HG02943 (cell line): ENCODE measurements around the gene RAB43.
"Not testable (repeated sequence)": the region's sequence is repeated elsewhere in the genome, so short reads cannot be mapped to it uniquely, and the experiment has no call there.

Experiments
- ATAC-seq: cut with Tn5 transposase; IDR thresholded peaks from one replicate; pipeline ENCODE4 v1.9.1; 2021; ENCODE audit warnings: mild to moderate bottlenecking, low read depth, moderate library complexity; ENCODE audit not compliant: unreplicated experiment

RAB43 gene

DNA sequence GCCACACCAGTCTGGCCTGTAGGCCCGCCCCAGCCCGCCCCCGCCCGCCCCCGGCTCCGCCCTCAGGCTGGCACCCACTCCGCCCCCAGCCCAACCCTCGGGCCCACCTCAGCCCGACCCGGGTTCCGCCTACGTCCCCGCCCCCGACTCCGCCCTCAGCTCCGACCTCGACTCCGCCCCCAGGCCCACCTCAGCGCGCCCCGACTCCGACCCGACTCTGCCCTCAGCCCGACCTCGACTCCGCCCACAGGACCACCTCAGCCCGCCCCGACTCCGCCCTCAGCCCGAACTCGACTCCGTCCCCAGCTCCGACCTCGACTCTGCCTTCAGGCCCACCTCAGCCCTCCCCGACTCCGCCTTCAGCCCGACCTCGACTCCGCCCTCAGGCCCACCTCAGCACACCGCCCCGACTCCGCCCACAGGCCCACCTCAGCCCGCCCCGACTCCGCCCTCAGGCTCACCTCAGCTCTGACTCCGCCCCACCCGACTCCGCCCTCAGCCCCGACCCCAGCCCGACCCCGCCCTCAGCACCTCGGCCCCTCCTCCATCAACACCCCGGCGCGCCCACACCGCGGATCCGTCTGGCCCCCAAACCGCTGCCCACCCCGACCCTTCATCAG, at the start of gene RAB43:
Gene RAB43 (minus strand): TSS at position 13 of the 620 bp plus-strand sequence. CDS start 315 bp downstream, outside the sequence.
- peak; percentile 44 for ATAC-seq

DNA sequence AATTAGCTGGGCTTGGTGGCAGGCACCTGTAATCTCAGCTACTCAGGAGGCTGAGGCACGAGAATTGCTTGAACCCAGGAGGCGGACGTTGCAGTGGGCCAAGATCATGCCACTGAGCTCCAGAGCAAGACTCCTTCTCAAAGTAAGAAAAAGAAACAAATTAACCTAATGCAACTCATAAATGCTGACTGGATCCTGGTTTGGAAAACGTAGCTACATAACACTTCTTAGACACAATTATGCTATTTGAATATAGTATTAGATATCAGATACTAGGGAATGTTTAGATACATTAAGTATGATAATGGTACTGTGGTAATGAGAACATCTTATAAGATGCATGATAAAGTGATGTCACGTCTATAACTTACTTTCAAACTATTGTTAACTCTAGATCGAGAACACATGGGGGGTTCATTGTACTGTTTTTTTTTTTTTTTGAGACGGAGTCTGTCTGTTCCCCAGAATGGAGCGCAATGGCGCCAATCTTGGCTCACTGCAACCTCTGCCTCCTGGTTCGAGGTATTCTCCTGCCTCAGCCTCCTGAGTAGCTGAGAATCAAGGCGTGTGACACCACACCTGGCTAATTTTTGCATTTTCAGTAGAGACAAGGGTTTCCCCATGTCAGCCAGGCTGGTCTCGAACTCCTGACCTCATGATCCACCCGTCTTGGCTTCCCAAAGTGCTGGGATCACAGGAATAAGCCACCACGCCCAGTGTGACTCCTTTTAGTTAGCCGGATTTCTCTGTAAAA, 45.2 kb upstream of the RAB43 start:
- ATAC-seq, result no peak

DNA sequence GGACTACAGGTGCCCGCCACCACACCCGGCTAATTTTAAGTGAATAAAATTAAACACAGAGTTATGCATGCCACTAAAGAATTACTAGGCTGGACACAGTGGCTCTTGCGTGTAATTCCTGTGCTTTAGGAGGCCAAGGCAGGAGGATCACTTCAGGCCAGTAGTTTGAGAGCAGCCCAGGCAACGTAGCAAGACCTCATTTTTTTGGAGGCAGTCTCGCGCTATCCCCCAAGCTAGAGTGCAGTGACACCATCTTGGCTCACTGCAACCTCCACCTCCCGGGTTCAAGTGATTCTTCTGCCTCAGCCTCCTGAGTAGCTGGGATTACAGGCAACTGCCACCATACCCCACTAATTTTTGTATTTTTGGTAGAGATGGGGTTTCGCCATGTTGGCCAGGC, 44.0 kb upstream of the RAB43 start:
- not testable (repeated sequence) for ATAC-seq

DNA sequence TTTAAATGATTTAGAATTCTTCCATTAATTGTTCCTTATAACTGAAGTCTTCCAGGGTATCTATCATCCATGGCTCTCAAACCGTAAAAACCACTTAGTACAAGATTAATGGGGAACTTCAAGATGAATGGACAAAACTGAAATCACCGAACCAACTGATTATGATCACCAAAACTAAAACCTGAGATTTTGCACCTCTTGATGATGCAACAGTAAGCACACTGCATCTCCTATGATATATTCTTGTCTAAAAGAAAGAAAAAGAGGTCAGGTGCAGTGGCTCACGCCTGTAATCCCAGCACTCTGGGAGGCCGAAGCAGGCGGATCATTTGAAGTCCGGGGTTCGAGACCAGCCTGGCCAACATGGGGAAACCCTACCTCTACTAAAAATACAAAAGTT, 42.9 kb upstream of the RAB43 start:
- no peak for ATAC-seq

DNA sequence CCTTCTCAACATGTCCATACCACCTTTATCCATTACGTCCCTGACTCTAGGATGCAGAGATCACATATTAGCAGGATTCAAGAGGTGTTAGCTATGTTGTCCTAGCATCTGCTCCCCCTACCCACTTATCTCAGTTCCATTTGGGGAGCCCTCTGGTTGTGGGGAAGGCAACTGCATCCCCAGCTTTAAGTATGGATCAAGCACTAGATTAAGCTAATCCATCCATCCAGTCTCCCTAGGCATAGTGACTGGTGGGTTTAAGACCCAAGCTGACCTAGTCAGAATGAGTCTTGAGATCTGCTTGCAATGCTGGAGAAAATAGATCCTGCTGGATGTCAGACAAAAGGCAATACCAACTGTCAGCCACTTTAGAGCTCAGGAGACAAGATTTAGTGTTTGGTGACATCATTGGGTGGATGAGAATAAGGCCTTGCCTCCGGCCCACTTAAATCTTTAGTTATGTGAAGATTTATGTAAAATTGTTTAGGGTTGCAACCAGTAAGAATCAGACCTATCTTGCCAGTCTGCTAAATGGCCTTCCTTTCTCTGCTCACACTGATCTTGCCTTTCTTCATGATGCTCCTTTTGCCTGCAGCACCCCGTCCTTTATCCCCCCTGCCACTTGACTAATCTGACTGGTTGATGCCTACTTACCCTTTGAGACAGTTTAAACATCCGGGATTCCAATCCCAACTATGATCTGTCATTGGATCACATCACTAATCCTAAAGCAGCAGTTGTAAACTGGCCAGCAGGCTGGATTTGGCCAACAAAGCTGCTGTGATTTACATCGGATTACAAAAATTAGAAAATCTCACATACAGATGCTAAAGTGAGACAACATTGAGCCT, 41.4 kb upstream of the RAB43 start:
- no peak for ATAC-seq

DNA sequence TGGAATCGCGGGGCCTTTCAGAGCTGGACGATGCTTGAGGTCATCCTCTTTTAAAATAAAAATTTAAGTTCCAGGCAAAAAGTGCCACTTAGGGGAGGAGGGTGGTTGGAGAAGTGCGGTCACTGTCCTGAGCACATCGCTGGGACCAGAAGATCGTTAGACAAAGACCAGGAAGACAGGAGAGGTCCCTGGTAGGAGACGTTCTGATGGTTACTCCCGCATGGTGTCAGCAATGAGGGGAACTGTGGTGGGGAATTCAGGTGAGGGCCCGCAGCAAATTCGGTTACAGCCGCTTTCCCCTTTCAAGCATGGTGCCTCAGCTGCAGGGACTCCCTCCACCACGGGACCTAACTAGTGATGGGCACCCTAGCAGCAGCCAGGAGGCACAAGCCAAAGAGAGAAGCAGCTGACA, 40.3 kb upstream of the RAB43 start:
- ATAC-seq, result no peak

DNA sequence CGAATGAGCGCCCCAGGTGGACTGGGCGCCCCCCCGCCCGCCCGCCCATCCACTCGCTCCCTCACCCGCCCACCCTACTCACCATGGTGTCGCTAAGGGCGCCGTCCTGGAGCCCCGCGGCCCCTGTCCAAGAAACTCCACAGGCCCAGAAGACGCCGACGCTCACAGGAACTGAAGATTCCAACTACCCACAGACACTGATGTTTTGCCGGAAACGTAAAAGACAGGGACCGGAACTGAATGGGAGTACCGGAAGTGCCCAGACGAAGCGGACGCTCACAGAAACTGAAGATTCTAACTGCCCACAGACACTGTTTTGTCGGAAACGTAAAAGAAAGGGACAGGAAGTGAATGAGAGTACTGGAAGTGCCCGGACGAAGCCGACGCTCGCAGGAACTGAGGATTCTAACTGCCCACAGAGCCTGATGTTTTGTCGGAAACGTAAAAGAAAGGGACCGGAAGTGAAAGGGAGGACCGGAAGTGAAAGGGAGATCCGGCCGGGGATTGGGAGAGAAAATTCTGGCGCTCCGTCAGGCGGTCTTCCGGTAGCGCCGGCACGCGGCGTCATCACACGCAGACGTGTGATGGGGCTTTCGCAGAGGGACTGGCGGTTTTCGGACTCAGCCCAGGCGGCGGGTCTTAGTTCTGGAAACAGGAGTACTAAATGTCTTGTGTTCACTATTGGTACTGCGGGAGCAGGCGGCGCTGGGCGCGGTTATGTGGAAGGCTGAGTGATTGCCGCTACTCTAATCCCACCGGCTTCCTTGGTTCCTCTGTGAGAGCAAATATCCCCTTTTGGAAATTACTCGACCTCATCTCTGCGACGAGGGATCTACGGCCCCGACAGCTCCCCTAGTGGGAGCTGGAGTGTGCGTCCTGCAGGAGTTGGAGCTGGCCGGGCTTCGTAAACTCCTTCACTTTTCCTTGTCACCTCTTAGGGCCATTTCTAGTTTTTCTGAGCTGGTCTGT, 39.6 kb upstream of the RAB43 start, which contains the start of gene ISY1:
Gene ISY1 (minus strand): TSS at position 173 of the 969 bp plus-strand sequence. CDS start 88 bp downstream, at position 85.
- peak; percentile 85 for ATAC-seq

DNA sequence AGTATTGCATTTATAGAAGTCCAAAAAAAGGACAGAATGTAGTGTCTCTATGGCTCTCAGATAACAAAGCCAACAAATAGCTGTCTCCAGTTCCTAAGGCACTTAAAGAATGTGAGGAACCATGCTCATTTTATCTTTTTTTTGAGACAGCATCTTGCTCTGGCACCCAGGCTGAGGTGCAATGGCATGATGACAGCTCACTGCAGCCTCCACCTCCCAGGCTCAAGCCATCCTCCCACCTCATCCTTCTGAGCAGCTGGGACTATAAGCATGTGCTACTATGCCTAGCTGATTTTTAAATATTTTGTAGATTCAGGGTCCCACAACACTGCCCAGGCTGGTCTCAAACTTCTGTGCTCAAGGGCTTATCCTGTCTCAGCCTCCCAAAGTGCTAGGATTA, 23.2 kb upstream of the RAB43 start:
- ATAC-seq, result no peak

DNA sequence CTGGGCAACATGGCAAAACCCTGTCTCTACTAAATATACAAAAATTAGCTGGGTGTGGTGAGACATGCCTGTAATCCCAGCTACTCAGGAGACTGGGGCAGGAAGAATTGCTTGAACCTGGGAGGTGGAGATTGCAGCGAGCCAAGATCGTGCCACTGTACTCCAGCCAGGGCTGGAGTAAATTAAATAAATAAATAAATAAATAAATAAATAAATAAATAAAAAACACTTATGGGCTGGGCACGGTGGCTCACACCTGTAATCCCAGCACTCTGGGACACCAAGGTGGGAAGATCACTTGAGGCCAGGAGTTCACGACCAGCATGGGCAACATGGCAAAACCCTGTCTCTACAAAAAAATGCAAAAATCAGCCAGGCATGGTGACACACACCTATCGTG, 19.4 kb upstream of the RAB43 start:
- not testable (repeated sequence) for ATAC-seq

DNA sequence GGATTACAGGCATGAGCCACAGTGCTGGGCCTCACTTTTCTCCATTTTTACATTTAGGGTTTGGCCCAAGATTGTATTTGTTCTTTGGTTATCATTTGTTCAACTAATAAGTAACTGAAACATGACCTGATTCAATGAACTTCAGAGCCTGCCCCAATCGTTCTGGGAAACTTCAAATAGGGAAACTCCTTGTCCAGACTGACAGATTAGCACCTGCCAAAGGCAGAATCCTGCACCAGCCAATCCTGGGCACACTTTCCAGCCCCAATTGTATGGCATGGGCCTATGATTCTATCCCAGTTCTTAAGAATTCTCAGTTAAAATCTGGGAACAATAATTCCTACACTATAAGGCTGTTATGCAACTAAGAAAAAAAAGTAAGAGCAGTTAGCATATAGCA, 18.3 kb upstream of the RAB43 start:
- no peak for ATAC-seq

DNA sequence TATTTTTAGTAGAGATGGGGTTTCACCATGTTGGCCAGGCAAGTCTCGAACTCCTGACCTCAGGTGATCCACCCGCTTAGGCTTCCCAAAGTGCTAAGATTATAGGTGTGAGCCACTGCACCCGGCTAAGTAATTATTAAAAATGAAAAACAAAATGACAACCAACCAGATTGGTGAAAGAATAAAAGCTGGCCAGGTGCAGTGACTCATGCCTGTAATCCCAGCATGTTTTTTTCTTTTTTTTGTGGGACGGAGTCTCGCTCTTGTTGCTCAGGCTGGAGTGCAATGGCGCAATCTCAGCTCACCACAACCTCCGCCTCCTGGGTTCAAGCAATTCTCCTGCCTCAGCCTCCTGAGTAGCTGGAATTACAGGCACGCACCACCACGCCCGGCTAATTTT, 14.7 kb upstream of the RAB43 start:
- ATAC-seq, result not testable (repeated sequence)

DNA sequence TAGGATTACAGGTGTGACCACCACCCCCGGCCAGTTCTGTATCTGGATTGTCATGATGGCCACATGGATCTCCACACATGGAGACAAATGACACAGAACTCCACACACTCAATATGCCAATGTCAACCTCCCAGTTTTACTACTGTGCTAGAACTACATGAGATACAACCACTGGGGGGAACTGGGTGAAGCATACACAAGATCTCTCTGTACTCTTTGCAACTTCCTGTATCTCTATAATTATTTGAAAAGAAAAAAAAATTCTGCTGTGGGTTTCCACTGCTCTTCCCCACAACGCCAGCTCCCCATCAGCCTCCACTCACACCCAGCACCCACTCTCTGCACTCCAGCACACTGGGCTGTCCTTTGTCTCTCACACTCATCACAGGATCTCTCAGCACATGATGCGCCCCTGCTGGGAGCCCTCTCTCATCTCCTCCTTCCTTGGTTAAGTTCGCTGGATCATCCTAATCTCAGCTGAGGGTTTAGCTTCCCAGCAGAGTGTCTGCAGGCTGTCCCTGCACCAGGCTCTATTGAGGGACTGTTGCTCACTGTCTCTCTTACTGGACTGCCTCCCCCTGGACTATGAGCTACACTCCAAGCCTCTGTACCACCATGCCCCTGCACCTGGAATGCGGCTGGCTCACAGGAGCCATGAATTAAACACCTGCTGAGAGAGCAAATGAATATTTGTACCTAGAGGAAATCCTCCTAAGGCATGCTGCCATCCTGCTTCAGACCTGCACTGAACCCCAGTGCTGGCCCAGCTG, 10.7 kb upstream of the RAB43 start:
- ATAC-seq, result no peak

DNA sequence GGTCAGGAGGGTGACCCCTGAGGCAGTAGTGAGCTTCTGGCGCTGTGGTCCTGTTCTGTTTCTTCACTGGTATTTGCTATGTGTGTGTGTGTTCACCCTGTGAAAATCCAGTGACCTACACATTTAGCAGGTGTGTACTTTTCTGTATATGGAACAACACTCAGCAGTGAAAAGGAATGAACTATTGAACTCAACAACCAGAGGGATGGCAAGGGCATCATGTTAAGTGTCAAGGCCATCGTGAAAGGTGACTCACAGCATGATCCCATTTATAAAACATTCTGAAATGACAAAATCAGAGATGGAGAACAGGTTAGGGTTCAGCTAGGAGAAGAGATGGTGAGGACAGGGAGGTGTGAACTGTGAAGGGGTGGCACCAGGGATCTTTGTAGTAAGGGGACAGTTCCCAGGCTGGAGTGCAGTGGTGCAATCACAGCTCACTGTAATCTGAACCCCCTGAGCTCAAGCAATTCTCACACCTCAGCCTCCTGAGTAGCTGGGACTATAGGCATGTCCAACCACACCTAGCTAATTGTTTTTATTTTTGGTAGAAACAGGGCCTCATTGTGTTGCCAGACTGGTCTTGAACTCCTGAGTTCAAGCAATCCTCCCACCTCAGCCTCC, 10.0 kb upstream of the RAB43 start:
- ATAC-seq, result no peak

DNA sequence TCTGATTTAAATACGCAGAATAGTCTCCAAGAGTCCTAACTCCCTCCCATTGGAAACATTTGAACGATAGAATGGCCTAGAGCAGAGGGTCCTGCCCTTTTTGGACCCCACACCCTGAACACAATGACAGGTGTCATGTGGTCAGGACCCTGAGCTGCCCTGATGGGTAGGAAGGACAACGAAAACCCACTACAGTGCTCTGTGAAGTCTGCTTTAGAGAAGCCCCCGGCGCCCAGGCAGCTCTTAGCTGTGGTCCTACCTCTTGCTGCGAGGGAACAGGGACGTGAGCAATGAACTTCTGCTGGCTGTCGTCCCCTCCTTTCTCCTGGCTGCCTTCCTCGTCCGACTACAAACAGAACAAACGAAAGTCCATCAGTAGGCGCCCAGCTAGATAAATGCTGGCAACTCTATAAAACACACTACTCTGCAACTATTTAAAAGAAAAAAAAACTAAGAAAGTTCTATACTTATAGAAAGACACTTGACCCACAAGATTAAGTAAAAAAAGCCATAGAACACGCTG, 8.7 kb upstream of the RAB43 start:
- ATAC-seq, result no peak

DNA sequence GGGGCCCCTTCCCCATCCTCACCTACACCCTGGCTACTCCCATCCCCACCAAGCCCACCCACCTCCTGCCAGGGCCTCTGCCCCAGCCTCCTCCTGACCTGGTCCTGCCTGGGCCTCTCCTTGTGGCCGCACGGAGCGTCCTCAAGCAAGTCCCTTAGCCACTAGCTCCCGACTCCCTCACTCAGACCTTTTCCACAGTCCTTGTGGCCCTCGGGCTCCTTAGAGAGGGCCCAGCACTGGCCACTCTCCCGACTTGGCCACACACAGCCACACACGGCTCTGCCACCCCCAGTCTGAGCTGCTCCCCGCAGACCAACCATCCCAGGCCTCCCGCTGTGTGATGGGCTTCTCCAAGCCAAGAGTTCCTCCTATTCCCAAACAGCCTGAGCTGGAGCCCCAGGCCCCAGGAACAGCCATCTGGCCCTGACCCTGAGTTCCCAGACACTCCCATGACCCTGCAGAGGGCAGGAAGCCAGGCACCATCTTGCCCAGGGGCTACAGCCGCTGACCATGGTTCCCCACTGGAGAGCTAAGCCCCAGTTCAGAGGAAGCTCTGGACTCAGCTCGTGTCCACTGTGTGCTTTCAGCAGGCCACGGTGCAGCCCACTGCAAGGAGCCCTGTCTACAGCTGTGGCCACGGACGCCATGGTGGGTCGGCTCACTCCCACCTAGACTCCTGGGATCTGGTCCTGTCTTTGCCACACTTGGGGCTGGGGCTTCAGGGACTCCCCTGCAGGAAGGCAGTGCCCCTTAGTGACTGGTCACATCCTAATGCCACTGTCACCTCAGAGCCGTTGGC, 7.0 kb upstream of the RAB43 start:
- ATAC-seq, result no peak

DNA sequence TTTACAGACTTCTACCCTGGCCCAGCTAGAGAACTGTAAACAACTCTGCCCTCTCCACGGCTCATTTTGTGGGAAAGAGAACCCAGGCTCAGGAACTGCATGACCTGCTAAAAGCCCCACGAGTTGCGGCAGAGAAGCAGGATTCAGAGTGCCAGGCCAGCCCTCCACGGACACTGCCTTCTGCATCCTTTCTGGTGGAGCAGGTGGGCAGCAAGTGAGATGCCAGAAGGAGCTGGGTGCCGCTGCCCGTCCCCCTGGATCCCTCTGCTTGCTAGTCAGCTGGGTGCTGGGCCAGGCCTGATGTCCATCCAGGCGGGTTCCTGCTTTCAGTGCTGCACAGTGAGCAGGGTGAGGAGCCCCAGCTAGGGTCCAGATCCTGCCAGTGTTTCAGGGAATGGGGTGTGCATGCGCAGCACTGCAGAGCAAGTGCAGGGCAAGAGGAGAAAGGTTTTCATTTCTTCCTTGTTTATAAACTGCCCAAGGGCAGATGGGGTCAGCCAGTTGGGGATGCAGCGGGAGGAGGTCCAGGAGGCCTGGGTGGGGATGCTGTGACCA, 5.2 kb upstream of the RAB43 start:
- no peak for ATAC-seq

DNA sequence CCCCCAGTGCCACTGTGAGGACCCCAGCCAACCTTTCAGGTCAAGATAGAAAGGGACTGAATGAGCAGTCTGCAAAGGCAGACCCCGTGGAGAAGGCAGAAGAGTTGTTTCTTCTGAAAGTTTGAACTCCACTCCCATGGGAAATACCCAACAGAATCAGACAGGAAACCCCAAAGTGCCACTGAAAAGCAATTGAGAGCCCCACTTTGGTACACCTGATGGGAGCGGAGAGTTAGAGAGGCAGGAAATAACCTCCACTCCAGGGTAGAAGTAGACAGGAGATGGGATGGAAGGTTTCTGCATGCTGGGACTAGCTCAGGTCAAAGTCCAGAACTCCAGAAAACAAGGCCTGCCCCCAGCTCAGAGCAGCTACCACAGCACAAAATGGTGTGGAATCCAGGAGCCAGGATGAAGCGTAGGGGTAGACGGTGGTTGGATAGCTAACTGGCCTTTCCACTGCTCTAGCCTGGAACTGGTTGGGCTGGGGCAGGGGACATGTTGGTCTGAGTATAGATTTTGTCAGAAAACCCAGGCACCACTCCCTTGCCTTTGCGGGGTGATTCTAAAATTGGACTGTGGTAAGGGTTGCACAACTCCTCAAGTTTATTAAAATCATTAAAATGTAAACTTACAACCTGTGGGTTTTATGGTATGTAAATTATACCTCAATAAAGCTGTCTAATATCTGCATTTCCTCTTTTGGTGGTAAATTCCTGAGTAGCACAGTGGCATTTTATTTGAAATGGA, 1.9 kb upstream of the RAB43 start:
- no peak for ATAC-seq
